NB4 (cell line): ENCODE data around the gene NSMCE4A.

Experiments used
- CTCF ChIP-seq: IDR thresholded peaks from one replicate; pipeline ENCODE4 v1.5.1; 2012; ENCODE audit warnings: low read depth, low read length
- MAX ChIP-seq: IDR thresholded peaks from 2 replicates; pipeline ENCODE4 v1.6.1; 2011; ENCODE audit warnings: low read depth, low read length
- MYC ChIP-seq: IDR thresholded peaks from 2 replicates; pipeline ENCODE4 v1.6.1; 2011; ENCODE audit warnings: low read depth, low read length
- POLR2A ChIP-seq: IDR thresholded peaks from 2 replicates; pipeline ENCODE4 v1.6.1; 2011; ENCODE audit warnings: mild to moderate bottlenecking; ENCODE audit not compliant: insufficient read length; ENCODE audit errors: extremely low read depth

- TF ChIP-seq CTCF (no peak), POLR2A (no peak), MYC (no peak), MAX (no peak)
These were observed 43.5 kb upstream of the NSMCE4A start for GRCh38 chr10:122018491-122018890.
